ENCODE data around the gene THAP12. TPM values are rescaled to one million over a fixed set of nuclear protein-coding genes. Genes with fewer than 3 reads are reported as not detected.

THAP12 gene
- total RNA-seq, 2 experiments from 2014 or later = 39.4 to 40.6 TPM

DNA sequence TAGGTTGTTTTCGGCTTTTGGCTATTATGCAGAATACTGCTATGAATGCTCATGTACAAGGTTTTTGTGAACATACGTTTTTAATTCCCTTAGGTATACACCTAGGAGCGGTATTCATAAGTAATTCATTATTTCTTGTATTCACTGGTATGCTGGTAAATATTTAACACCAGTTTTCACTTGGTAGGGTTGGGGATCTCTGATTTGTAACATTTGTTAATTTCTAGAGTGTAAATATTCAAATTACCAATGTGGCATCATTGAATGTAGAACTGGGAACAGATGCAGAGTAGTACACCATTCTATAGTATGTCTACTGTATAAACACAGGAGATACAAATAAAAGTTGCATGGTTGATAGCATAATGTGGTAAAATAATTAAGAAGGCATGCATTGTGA is 16.5 kb upstream of the THAP12 start:
- Mint-ChIP-seq H3K27ac (no peak overlapping the region), H3K36me3 (ENCODE audit: low read depth) (no peaks in the 10 kb centered on the region), H3K9me3 (no peaks in the 10 kb centered on the region), H3K4me1 (ENCODE audit: low read depth) (no peaks in the 10 kb centered on the region), H3K27me3 (ENCODE audit: low read depth) (no peaks in the 10 kb centered on the region), H3K4me3 (no peak overlapping the region)
- CTCF ChIA-PET = interaction anchor here (0.7 kb wide), 1 partner anchor 175 kb away, joined by 5 read pairs; no protein-coding TSS in a partner anchor
- no peak for DNase-seq
- intact Hi-C loops (cut with micrococcal nuclease) = no loop called here

DNA sequence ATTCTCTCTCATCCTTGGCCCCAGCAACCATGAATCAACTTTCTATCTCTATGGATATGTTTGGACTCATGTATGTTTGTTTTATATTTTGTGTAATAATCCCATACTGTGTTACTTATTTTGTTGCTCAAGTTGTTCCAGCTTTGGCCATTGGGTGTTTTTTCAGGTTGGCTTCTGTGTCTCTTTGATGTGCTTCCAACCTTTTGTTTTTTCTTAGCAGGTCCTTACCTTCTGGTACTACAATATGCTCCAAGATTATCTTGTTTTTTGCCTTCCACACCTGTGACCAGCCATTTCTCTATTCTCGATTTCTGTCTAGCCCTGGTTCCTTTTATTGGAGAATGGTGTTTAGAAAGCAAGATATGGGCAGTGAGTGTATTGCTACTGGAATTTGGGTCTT is 14.4 kb upstream of the THAP12 start:
- intact Hi-C loops (cut with micrococcal nuclease) = no loop called here
- no peaks in the 10 kb centered on the region for H3K9me3 Mint-ChIP-seq
- H3K27me3 Mint-ChIP-seq (ENCODE audit: low read depth) = no peaks in the 10 kb centered on the region
- no peak overlapping the region for H3K4me3 Mint-ChIP-seq
- CTCF ChIA-PET = interaction anchor here (1.0 kb wide), 1 partner anchor 72 kb away, joined by 3 read pairs; no protein-coding TSS in a partner anchor
- DNase-seq = no peak
- no peak overlapping the region for H3K27ac Mint-ChIP-seq
- H3K36me3 Mint-ChIP-seq (ENCODE audit: low read depth) = no peaks in the 10 kb centered on the region
- H3K4me1 Mint-ChIP-seq (ENCODE audit: low read depth) = no peaks in the 10 kb centered on the region

DNA sequence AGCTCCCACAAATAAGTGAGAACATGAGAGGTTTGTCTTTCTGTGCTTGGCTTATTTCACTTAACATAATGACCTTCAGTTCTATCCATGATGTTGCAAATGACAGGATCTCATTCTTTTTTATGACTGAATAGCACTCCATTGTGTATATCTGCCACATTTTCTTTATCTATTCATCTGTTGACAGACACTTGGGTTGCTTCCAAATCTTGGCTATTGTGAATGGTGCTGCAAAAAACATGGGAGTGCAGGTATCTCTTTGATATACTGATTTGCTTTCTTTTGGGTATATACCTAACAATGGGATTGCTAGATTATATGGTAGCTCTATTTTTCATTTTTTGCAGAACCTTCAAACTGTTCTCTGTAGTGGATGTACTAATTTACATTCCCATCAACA is 13.5 kb upstream of the THAP12 start:
- no peak for DNase-seq
- H3K36me3 Mint-ChIP-seq (ENCODE audit: low read depth) = no peaks in the 10 kb centered on the region
- no peak overlapping the region for H3K4me3 Mint-ChIP-seq
- intact Hi-C loops (cut with micrococcal nuclease) = no loop called here
- CTCF ChIA-PET = no interaction called here
- no peak overlapping the region for H3K27ac Mint-ChIP-seq
- H3K4me1 Mint-ChIP-seq (ENCODE audit: low read depth) = no peaks in the 10 kb centered on the region
- H3K9me3 Mint-ChIP-seq = no peaks in the 10 kb centered on the region
- H3K27me3 Mint-ChIP-seq (ENCODE audit: low read depth) = no peaks in the 10 kb centered on the region

DNA sequence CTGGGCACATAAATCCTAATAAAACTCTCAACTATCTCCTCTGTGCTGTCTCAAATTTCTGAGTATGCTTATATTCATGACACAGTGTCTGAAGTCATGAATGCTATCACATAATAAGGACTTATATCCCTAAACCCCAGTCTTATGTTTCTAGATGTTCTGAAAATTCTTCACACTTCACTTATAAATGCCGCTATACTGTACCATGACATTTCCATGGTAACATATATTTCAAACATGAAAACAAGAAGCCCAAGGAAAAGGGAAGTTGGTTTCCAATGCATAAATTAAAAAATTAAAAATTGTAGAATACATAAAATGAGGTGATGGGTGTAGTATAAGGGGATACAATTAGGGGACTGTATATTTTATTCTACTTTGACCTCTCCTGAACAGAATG is 11.9 kb upstream of the THAP12 start:
- no peak overlapping the region for H3K4me3 Mint-ChIP-seq
- no peak for DNase-seq
- CTCF ChIA-PET = no interaction called here
- no peak overlapping the region for H3K27ac Mint-ChIP-seq
- H3K4me1 Mint-ChIP-seq (ENCODE audit: low read depth) = no peaks in the 10 kb centered on the region
- no peaks in the 10 kb centered on the region for H3K27me3 Mint-ChIP-seq (ENCODE audit: low read depth)
- no peaks in the 10 kb centered on the region for H3K36me3 Mint-ChIP-seq (ENCODE audit: low read depth)
- H3K9me3 Mint-ChIP-seq = no peaks in the 10 kb centered on the region
- intact Hi-C loops (cut with micrococcal nuclease) = no loop called here

DNA sequence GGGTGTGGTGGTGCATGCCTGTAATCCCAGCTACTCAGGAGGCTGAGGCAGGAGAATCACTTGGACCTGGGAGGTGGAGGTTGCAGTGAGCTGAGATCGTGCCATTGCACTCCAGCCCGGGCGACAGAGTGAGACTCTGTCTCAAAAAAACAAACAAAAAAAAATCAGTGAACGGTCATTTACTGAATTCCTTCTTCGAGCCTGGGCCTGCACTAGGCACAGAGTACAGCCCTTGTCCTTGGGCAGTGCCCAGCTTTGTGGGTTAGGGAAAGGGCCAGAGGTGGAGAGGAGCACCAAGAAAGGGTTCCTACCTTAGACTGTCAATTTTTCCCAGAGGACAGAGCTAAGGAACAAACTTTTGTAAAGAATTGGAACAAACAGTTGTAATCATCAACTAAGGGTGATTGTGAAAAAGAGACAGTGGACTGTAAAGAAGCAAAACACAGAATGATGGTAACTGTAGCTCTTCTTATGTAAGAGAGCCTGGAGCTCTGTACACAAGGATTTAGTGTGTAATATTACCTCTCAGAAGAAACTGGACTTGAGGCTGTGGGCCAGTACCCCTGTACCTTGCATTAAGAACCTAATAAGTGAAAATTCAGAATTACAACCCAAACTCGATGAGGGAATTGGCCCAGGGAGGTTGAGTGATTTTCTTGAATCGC is 11.0 kb upstream of the THAP12 start:
- no peak for DNase-seq
- Mint-ChIP-seq H3K36me3 (ENCODE audit: low read depth) (no peaks in the 10 kb centered on the region), H3K4me1 (ENCODE audit: low read depth) (no peaks in the 10 kb centered on the region), H3K27me3 (ENCODE audit: low read depth) (no peaks in the 10 kb centered on the region), H3K9me3 (no peaks in the 10 kb centered on the region), H3K27ac (no peak overlapping the region), H3K4me3 (no peak overlapping the region)
- intact Hi-C loops (cut with micrococcal nuclease) = no loop called here
- CTCF ChIA-PET = no interaction called here

DNA sequence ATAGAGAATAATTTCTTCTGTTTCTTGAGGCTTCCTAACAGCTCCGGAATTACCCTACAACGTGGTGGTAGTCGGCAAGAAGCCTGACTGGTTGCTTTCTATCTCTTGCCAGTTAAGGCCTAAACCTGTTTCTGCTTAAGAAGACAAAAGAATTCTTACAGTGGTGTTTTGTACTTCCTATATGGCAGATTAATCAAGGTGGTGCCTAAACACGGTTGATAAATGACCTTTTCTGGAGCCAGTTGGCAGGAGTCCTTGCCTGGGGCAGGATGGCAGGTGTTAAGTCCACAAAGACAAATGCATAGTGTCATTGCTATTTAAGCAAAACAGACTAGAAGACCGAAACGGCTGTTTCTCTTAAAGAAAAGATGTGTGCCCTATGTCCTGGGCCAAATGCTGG is 10.1 kb upstream of the THAP12 start:
- H3K36me3 Mint-ChIP-seq (ENCODE audit: low read depth) = no peaks in the 10 kb centered on the region
- intact Hi-C loops (cut with micrococcal nuclease) = no loop called here
- CTCF ChIA-PET = no interaction called here
- H3K9me3 Mint-ChIP-seq = no peaks in the 10 kb centered on the region
- no peaks in the 10 kb centered on the region for H3K4me1 Mint-ChIP-seq (ENCODE audit: low read depth)
- H3K27ac Mint-ChIP-seq = no peak overlapping the region
- H3K4me3 Mint-ChIP-seq = no peak overlapping the region
- no peaks in the 10 kb centered on the region for H3K27me3 Mint-ChIP-seq (ENCODE audit: low read depth)
- no peak for DNase-seq

DNA sequence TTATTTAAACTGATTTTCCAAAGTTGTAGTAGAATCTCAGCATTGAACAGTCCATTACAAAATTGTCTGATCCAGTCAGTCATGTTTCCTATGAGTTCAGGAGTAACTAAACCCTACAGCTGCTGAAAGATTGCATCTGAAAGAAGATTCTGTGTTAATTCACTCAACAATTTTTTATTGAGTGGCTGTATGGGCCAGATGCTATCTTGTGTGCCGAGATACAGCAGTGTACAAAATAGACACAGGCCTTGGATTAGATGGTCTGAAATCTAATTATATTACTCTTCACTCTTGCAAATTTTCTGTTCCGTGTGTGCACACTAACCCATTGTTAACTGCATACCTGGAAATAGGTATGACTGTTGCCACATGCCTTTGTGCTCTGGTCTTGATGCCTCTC is 7.5 kb upstream of the THAP12 start:
- H3K27ac Mint-ChIP-seq = no peak overlapping the region
- no peak for DNase-seq
- intact Hi-C loops (cut with micrococcal nuclease) = no loop called here
- CTCF ChIA-PET = no interaction called here
- peaks cover 6% of the 10 kb centered on the region for H3K4me1 Mint-ChIP-seq (ENCODE audit: low read depth)
- H3K27me3 Mint-ChIP-seq (ENCODE audit: low read depth) = no peaks in the 10 kb centered on the region
- H3K9me3 Mint-ChIP-seq = no peaks in the 10 kb centered on the region
- peaks cover 4% of the 10 kb centered on the region for H3K36me3 Mint-ChIP-seq (ENCODE audit: low read depth)
- H3K4me3 Mint-ChIP-seq = no peak overlapping the region

DNA sequence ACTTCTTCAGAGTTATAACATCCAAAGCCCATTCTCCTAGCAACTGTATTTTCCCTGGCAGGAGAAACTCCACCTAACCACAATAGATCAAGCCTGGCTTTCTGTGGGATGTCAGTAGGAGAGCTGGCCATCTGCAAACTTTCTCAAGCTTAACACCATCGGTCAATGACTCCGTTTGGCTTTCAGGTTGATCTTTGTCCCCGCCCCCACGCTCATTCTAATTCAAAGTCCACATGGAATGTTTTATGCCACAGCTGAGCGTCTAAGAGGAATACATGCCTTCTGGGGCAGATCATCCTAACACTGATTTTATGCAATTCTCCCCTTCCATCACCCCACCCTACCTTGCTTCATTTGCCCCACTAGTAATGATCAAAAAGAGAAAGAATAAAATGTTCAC is 5.0 kb upstream of the THAP12 start:
- H3K9me3 Mint-ChIP-seq = no peaks in the 10 kb centered on the region
- no peaks in the 10 kb centered on the region for H3K27me3 Mint-ChIP-seq (ENCODE audit: low read depth)
- intact Hi-C loops (cut with micrococcal nuclease) = no loop called here
- DNase-seq = no peak
- peaks cover 25% of the 10 kb centered on the region for H3K4me1 Mint-ChIP-seq (ENCODE audit: low read depth)
- no peak overlapping the region for H3K27ac Mint-ChIP-seq
- CTCF ChIA-PET = no interaction called here
- H3K4me3 Mint-ChIP-seq = no peak overlapping the region
- peaks cover 4% of the 10 kb centered on the region for H3K36me3 Mint-ChIP-seq (ENCODE audit: low read depth)

DNA sequence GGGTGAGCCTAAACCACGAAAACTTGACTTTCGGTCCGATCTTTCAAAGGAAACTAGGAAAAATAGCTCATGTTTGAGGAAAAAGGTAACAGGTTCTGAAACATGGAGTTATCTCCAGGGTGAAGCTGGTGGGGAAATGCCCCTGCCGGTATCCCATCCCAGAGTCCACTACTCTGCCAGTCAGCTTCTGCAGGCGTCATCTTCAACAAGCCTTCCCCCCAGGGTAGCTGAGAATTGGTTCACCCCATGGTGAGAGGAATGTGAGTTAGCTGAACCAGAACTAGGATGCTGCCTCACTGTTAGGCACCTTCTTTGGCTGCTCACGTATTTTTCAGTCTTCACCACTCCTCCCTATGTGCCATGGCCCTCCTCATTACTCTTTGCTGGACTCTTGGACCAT is 1.3 kb upstream of the THAP12 start:
- H3K36me3 Mint-ChIP-seq (ENCODE audit: low read depth) = peaks cover 7% of the 10 kb centered on the region
- peaks cover 47% of the 10 kb centered on the region for H3K4me1 Mint-ChIP-seq (ENCODE audit: low read depth)
- H3K27me3 Mint-ChIP-seq (ENCODE audit: low read depth) = no peaks in the 10 kb centered on the region
- no peaks in the 10 kb centered on the region for H3K9me3 Mint-ChIP-seq
- CTCF ChIA-PET = interaction anchor here (0.6 to 1.3 kb wide), 2 partner anchors 59 to 416 kb away, joined by 3 to 6 read pairs; no protein-coding TSS in a partner anchor
- H3K4me3 Mint-ChIP-seq = peak overlapping the region; percentile 87
- no peak overlapping the region for H3K27ac Mint-ChIP-seq
- no peak for DNase-seq
- intact Hi-C loops (cut with micrococcal nuclease) = loop anchor here (5.0 kb wide), 2 partner anchors 40 to 480 kb away; partner anchors contain the start of gene ACER3

DNA sequence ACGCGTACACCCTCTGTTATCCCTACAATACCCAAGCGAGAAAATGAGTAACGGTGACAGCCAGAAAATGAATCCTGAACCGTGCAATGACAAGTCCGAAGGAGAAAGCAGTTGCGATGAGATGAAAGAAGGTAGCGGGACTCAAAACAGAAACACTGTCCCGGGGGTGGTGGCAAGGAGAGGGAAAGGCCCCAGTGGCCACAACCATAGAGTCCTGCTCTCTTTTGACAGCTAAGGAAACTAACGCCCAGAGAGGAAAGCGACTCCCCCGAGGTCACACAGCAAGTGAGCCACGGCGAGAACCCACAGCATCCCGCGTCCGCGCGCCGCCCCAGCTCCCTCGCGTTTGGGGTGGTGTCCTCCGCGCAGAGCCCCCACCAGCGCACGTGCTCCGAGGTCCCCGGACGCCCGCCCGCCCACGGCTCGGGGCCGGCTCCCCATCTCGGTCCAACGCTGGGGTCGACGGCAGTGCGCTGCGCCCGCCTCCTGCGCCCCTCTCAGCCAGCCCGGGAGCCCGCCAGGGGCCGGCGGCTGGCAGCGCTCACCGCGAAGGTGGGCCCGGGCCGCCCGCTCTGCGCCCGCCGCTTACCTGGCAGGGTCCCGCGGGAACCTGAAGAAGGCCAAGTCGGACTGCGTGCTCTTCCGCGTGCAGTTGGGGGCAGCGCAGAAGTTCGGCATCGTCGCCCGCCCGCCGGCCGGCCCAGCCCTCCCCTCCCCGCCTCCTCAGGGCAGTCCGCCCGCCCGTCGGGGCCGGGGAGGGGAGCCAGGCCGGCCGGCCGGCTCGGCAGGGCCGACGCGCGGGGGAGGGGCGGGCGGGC is 564 bp downstream of the THAP12 start:
- peak; percentile 82 for DNase-seq
- H3K36me3 Mint-ChIP-seq (ENCODE audit: low read depth) = peaks cover 7% of the 10 kb centered on the region
- H3K27me3 Mint-ChIP-seq (ENCODE audit: low read depth) = no peaks in the 10 kb centered on the region
- H3K4me3 Mint-ChIP-seq = peak overlapping the region; percentile 91
- H3K27ac Mint-ChIP-seq = peak overlapping the region; percentile 91
- intact Hi-C loops (cut with micrococcal nuclease) = loop anchor here (1.0 to 5.0 kb wide), 5 partner anchors 9 to 1440 kb away; partner anchors contain the start of genes AAMDC, ACER3, RSF1 and UVRAG
- CTCF ChIA-PET = no interaction called here
- peaks cover 61% of the 10 kb centered on the region for H3K4me1 Mint-ChIP-seq (ENCODE audit: low read depth)
- H3K9me3 Mint-ChIP-seq = no peaks in the 10 kb centered on the region

DNA sequence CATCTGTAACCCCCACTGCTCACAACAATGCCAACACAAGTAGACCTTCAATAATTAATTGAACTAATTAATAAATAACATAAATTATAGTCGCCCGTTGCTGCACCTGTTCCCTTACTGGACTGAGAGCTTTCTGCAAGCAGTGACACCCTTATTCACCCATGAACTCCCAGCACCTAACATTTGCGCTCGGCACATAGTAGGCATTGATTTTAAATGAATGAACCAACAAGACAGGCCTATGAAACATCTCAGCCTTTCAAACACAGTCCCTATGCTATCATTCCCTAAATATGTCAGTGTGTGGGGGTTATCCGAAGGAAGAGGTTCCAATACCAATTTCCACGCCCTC is 1.1 kb downstream of the THAP12 start:
- Mint-ChIP-seq H3K4me1 (ENCODE audit: low read depth) (peaks cover 63% of the 10 kb centered on the region), H3K4me3 (peak overlapping the region; percentile 91), H3K36me3 (ENCODE audit: low read depth) (peaks cover 7% of the 10 kb centered on the region), H3K9me3 (no peaks in the 10 kb centered on the region), H3K27ac (peak overlapping the region; percentile 91), H3K27me3 (ENCODE audit: low read depth) (no peaks in the 10 kb centered on the region)
- CTCF ChIA-PET = no interaction called here
- no peak for DNase-seq
- intact Hi-C loops (cut with micrococcal nuclease) = loop anchor here (1.0 to 5.0 kb wide), 5 partner anchors 8 to 1441 kb away; partner anchors contain the start of genes AAMDC, ACER3, RSF1 and UVRAG

DNA sequence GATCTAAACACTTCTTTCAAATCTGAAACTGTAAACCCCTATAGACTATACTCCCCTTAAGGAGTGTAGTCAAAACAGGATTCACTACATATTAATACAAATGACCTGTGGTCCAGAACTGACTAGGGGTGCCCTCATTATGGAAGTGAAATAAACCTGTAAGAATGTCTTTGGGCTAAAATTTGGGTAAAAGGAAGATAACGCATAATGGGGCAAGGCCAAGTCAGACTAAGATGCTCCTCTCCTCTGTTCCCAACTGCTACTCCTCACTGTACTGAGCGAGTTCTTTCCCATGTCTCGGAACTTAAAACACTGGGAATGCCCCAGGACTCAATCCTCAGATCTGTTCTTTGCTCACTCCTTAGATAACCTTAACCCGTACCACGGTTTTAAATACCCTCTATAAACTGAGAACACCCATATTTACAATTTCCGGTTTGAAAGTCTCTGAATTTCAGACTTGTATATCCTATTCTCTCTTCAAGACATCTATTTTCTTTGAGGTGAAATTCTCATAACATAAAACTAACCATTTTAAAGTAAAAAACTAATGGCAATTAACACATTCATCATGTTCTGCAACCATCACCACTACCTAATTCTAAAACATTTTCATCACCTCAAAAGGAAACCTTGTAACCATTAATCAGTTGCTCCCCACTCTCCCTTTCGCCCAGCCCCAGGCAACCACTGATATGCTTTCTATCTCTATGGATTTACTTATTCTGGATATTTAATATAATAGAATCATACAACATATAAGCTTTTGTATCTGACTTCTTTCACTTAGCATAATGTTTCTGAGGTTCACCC is 4.0 kb downstream of the THAP12 start:
- peaks cover 64% of the 10 kb centered on the region for H3K4me1 Mint-ChIP-seq (ENCODE audit: low read depth)
- H3K27ac Mint-ChIP-seq = no peak overlapping the region
- intact Hi-C loops (cut with micrococcal nuclease) = no loop called here
- no peaks in the 10 kb centered on the region for H3K9me3 Mint-ChIP-seq
- no peaks in the 10 kb centered on the region for H3K27me3 Mint-ChIP-seq (ENCODE audit: low read depth)
- H3K36me3 Mint-ChIP-seq (ENCODE audit: low read depth) = peaks cover 3% of the 10 kb centered on the region
- no peak for DNase-seq
- no peak overlapping the region for H3K4me3 Mint-ChIP-seq
- CTCF ChIA-PET = no interaction called here

All from activated naive CD4-positive, alpha-beta T cell treated with anti-CD3 and anti-CD28 coated beads for 36 hours (primary cell).